Stimulated activated CD4-positive, alpha-beta T cell treated with anti-CD3 and anti-CD28 coated beads, Interleukin-4, amount 100 ng/mL, for 4 hours (primary cell): Measurements from ENCODE around the gene ACOT7.

Experiments
- DNase-seq, 2 experiments: peaks; one replicate each; pipeline ENCODE4 v3.0.0-alpha.2; 2020

ACOT7 gene

GRCh38 chr1:6424000-6424565 lies 30.5 kb upstream of the ACOT7 start:
- no peak for DNase-seq

- DNase-seq: peak; percentile 69 to 70
Measured at GRCh38 chr1:6423321-6423999, 29.9 kb upstream of the ACOT7 start.

GRCh38 chr1:6421266-6421665 lies 27.7 kb upstream of the ACOT7 start:
- DNase-seq: no peak

- DNase-seq: no peak
Measured at GRCh38 chr1:6420454-6421042, 27.0 kb upstream of the ACOT7 start.

- no peak for DNase-seq
Measured at GRCh38 chr1:6419804-6420453, 26.4 kb upstream of the ACOT7 start, which contains the start of gene HES2. Gene HES2 (minus strand): TSS chr1:6419919. CDS start chr1:6419820, 99 bp downstream.

- no peak for DNase-seq
Measured at GRCh38 chr1:6419397-6419803, 25.8 kb upstream of the ACOT7 start.

GRCh38 chr1:6418668-6419396 lies 25.3 kb upstream of the ACOT7 start:
- no peak for DNase-seq

GRCh38 chr1:6417961-6418667 lies 24.5 kb upstream of the ACOT7 start:
- no peak for DNase-seq

- no peak for DNase-seq
Measured at GRCh38 chr1:6416906-6417305, 23.3 kb upstream of the ACOT7 start.

- no peak for DNase-seq
Measured at GRCh38 chr1:6416295-6416656, 22.7 kb upstream of the ACOT7 start.

GRCh38 chr1:6414881-6415626 lies 21.5 kb upstream of the ACOT7 start:
- DNase-seq: no peak

GRCh38 chr1:6414443-6414844 lies 20.9 kb upstream of the ACOT7 start:
- DNase-seq: peak; percentile 34 to 44

- no peak for DNase-seq
Measured at GRCh38 chr1:6412896-6413295, 19.3 kb upstream of the ACOT7 start.

- DNase-seq: no peak
Measured at GRCh38 chr1:6410248-6410893, 16.8 kb upstream of the ACOT7 start.

- DNase-seq: no peak
Measured at GRCh38 chr1:6409733-6410132, 16.2 kb upstream of the ACOT7 start.

- DNase-seq: no peak
Measured at GRCh38 chr1:6409053-6409452, 15.5 kb upstream of the ACOT7 start.

GRCh38 chr1:6408023-6408422 lies 14.5 kb upstream of the ACOT7 start:
- no peak for DNase-seq

GRCh38 chr1:6401673-6402072 lies 8.1 kb upstream of the ACOT7 start:
- DNase-seq: no peak

GRCh38 chr1:6399294-6399693 lies 5.7 kb upstream of the ACOT7 start:
- no peak for DNase-seq

- DNase-seq: no peak
Measured at GRCh38 chr1:6397844-6398441, 4.4 kb upstream of the ACOT7 start.

GRCh38 chr1:6396998-6397397 lies 3.4 kb upstream of the ACOT7 start:
- DNase-seq: no peak
